ENCODE measurements around the gene NEDD4L.

NEDD4L gene

GRCh38 chr18:58299936-58300335 lies 255.9 kb downstream of the NEDD4L start:
- no peak overlapping the region for H3K4me3 ChIP-seq (ENCODE audit: low read depth, low read length)
- DNase-seq (ENCODE audit: low read depth) = no peak
- TF ChIP-seq CTCF (IDR thresholded peaks at IDR 0.05; ENCODE audit: low read depth, low read length, missing control alignments) = no peak

GRCh38 chr18:58300867-58301266 lies 256.8 kb downstream of the NEDD4L start:
- TF ChIP-seq CTCF (IDR thresholded peaks at IDR 0.05; ENCODE audit: low read depth, low read length, missing control alignments) = no peak
- no peak for DNase-seq (ENCODE audit: low read depth)
- no peak overlapping the region for H3K4me3 ChIP-seq (ENCODE audit: low read depth, low read length)

GRCh38 chr18:58302811-58303210 lies 258.8 kb downstream of the NEDD4L start:
- peak; percentile 23 for TF ChIP-seq CTCF (IDR thresholded peaks at IDR 0.05; ENCODE audit: low read depth, low read length, missing control alignments)
- H3K4me3 ChIP-seq (ENCODE audit: low read depth, low read length) = no peak overlapping the region
- no peak for DNase-seq (ENCODE audit: low read depth)

GRCh38 chr18:58303363-58303762 lies 259.3 kb downstream of the NEDD4L start:
- DNase-seq (ENCODE audit: low read depth) = no peak
- no peak for TF ChIP-seq CTCF (IDR thresholded peaks at IDR 0.05; ENCODE audit: low read depth, low read length, missing control alignments)
- no peak overlapping the region for H3K4me3 ChIP-seq (ENCODE audit: low read depth, low read length)

- DNase-seq (ENCODE audit: low read depth) = no peak
- H3K4me3 ChIP-seq (ENCODE audit: low read depth, low read length) = no peak overlapping the region
- TF ChIP-seq CTCF (IDR thresholded peaks at IDR 0.05; ENCODE audit: low read depth, low read length, missing control alignments) = no peak
Observed at GRCh38 chr18:58305792-58306191, 261.8 kb downstream of the NEDD4L start.

GRCh38 chr18:58307441-58307840 lies 263.4 kb downstream of the NEDD4L start:
- H3K4me3 ChIP-seq (ENCODE audit: low read depth, low read length) = no peak overlapping the region
- no peak for TF ChIP-seq CTCF (IDR thresholded peaks at IDR 0.05; ENCODE audit: low read depth, low read length, missing control alignments)

GRCh38 chr18:58308463-58308862 lies 264.4 kb downstream of the NEDD4L start:
- H3K4me3 ChIP-seq (ENCODE audit: low read depth, low read length) = no peak overlapping the region
- no peak for DNase-seq (ENCODE audit: low read depth)

More at GRCh38 chr18:58307441-58307840, 263.4 kb downstream of the NEDD4L start:
- no peak for DNase-seq (ENCODE audit: low read depth)

More at GRCh38 chr18:58308463-58308862, 264.4 kb downstream of the NEDD4L start:
- TF ChIP-seq CTCF (IDR thresholded peaks at IDR 0.05; ENCODE audit: low read depth, low read length, missing control alignments) = no peak
